Measurements from ENCODE around the gene LCAT. TPM values are rescaled to one million over a fixed set of nuclear protein-coding genes. Genes with fewer than 3 reads are reported as not detected.
A peak's percentile ranks its signal among the peaks of the same experiment; 100 is the strongest.

Gene LCAT
- total and polyA plus RNA-seq, 9 of the 15 experiments (the other 6 are each of a cell fraction or from before 2014, with no cell fraction given): 0.46 to 21.0 (median 5.0) TPM

DNA sequence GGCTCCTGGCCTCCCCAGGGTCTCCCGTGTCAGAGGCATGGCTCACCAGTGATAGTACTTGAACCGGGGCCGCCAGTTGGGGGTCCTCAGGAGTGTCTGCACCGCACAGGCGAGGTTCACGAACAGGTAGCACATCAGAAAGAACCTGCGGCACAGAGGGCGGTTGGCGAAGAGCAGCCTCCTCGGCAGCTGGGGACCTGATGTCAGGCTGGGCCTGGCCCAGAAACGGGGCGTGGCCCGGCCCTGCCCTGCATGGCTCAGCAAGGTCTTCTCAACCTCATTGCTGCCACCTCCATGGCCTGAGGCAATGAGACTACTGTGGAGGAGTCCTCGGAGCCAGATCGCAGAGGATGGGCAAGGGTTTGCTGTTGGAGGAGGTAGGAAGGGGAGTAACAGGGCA is 4.1 kb upstream of the LCAT start (continued):
- no peak for TF ChIP-seq SMARCB1 (IDR thresholded peaks at IDR 0.05; ENCODE audit: insufficient read length, low read depth)
- TF ChIP-seq, protein P1, sequence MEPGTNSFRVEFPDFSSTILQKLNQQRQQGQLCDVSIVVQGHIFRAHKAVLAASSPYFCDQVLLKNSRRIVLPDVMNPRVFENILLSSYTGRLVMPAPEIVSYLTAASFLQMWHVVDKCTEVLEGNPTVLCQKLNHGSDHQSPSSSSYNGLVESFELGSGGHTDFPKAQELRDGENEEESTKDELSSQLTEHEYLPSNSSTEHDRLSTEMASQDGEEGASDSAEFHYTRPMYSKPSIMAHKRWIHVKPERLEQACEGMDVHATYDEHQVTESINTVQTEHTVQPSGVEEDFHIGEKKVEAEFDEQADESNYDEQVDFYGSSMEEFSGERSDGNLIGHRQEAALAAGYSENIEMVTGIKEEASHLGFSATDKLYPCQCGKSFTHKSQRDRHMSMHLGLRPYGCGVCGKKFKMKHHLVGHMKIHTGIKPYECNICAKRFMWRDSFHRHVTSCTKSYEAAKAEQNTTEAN (CRISPR knock-in tag; IDR thresholded peaks at IDR 0.05): no peak
- TF ChIP-seq ZBTB17 (CRISPR knock-in tag; IDR thresholded peaks at IDR 0.05): no peak

DNA sequence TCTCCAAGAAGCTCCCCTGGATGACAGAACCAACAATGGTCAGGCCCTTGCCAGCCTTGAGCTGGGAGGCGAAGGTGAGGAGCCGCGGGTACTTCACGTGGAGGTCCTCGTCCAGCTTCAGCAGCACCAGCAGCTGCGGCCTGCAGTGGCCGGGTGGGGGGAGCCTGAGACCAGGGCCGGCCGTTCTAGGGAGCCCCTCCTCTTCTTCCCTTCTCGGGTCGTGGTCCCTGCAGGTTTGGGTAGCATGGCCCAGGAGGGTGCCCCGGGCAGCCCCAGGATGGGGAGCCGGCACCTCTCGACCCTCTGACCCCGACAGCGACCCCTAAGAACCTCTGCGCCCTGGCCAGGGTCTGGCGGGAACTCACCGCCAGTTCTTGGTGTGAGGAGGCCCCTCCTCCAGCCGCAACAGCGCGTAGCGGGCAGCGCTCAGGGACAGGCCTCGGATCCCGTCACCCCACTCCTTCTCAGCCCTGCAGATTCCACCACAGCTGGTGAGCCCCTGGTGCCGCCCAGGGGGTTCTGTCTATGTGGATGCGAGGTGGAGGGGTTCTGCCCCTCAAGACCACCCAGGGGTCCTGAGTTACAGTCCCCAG is 3.1 kb upstream of the LCAT start:
- no peak for FAIRE-seq
- intact Hi-C loops (cut with micrococcal nuclease) (no loop called here), in situ Hi-C loops (cut with MboI) (no loop called here)
- WGBS (ENCODE audit: insufficient coverage, low coverage, missing lambda C conversion rate): 95% methylated on average over 22 of the region's 28 CpGs
- Histone ChIP-seq H4K20me1 (replicated peaks; ENCODE audit: control insufficient read depth, insufficient read depth, low read length) (peaks cover 12% of the 10 kb centered on the region; the same call in 1 of the 2 replicates), H3K9ac (ENCODE audit: insufficient read depth in 1 of 2, low read depth in 2 of 2, low read length in 2 of 2) (no peak overlapping the region), H3K27me3 (ENCODE audit: control insufficient read depth in 2 of 2, insufficient read depth in 2 of 2, low read length in 2 of 2) (no peaks in the 10 kb centered on the region), H3K79me2 (ENCODE audit: control insufficient read depth, insufficient read depth, low read length) (no peaks in the 10 kb centered on the region), H3K36me3 (ENCODE audit: control insufficient read depth, insufficient read depth, low read length) (peaks cover 96% of the 10 kb centered on the region; the same call in 2 of the 3 replicates), H3K9me1 (ENCODE audit: control insufficient read depth, insufficient read depth, low read length) (no peaks in the 10 kb centered on the region), H3K9me3 (replicated peaks; ENCODE audit: control insufficient read depth, insufficient read depth, low read depth, low read length) (no peaks in the 10 kb centered on the region; the same call in 1 of the 2 replicates), H2AFZ (ENCODE audit: low read depth, low read length) (no peak overlapping the region), H3K4me3 (no peak overlapping the region), H3K4me1 (replicated peaks in 1 of 2; ENCODE audit: control insufficient read depth in 2 of 2, insufficient read depth in 2 of 2, low read length in 2 of 2) (peaks cover 7 to 58% of the 10 kb centered on the region in 2 experiments; a peak in 3 of 5 replicates), H3K4me2 (ENCODE audit: insufficient read depth, low read length) (no peak overlapping the region), H3K27ac (ENCODE audit: extremely low read depth, low read depth, low read length) (no peak overlapping the region)
- ATAC-seq: no peak
- TF ChIP-seq, protein P2, sequence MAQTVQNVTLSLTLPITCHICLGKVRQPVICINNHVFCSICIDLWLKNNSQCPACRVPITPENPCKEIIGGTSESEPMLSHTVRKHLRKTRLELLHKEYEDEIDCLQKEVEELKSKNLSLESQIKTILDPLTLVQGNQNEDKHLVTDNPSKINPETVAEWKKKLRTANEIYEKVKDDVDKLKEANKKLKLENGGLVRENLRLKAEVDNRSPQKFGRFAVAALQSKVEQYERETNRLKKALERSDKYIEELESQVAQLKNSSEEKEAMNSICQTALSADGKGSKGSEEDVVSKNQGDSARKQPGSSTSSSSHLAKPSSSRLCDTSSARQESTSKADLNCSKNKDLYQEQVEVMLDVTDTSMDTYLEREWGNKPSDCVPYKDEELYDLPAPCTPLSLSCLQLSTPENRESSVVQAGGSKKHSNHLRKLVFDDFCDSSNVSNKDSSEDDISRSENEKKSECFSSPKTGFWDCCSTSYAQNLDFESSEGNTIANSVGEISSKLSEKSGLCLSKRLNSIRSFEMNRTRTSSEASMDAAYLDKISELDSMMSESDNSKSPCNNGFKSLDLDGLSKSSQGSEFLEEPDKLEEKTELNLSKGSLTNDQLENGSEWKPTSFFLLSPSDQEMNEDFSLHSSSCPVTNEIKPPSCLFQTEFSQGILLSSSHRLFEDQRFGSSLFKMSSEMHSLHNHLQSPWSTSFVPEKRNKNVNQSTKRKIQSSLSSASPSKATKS (CRISPR knock-in tag; IDR thresholded peaks at IDR 0.05): no peak
- TF ChIP-seq RBM22 (IDR thresholded peaks at IDR 0.05; ENCODE audit: low read depth, low read length, poor library complexity, severe bottlenecking): peak; percentile 65
- peak; percentile 75 for TF ChIP-seq POLR2G (IDR thresholded peaks at IDR 0.05; ENCODE audit: low read depth, low read length)
- TF ChIP-seq ZNF12 (CRISPR knock-in tag; IDR thresholded peaks at IDR 0.05): no peak
- TF ChIP-seq FOXM1 (IDR thresholded peaks at IDR 0.05; ENCODE audit: low read depth): no peak
- TF ChIP-seq FOXM1 (CRISPR knock-in tag; IDR thresholded peaks at IDR 0.05; ENCODE audit: low read depth): no peak
- TF ChIP-seq EHMT2 (IDR thresholded peaks at IDR 0.05): no peak
- no peak for TF ChIP-seq CREB1 (IDR thresholded peaks at IDR 0.05)
- TF ChIP-seq CREB1 (CRISPR knock-in tag; IDR thresholded peaks at IDR 0.05): no peak
- TF ChIP-seq MEF2D (tag; conservative IDR thresholded peaks at IDR 0.05; ENCODE audit: low read depth): no peak
- peak; percentile 51 for TF ChIP-seq RBFOX2 (IDR thresholded peaks at IDR 0.05; ENCODE audit: low read depth, low read length)
- TF ChIP-seq BCOR (IDR thresholded peaks at IDR 0.05): no peak
- TF ChIP-seq, protein P3, sequence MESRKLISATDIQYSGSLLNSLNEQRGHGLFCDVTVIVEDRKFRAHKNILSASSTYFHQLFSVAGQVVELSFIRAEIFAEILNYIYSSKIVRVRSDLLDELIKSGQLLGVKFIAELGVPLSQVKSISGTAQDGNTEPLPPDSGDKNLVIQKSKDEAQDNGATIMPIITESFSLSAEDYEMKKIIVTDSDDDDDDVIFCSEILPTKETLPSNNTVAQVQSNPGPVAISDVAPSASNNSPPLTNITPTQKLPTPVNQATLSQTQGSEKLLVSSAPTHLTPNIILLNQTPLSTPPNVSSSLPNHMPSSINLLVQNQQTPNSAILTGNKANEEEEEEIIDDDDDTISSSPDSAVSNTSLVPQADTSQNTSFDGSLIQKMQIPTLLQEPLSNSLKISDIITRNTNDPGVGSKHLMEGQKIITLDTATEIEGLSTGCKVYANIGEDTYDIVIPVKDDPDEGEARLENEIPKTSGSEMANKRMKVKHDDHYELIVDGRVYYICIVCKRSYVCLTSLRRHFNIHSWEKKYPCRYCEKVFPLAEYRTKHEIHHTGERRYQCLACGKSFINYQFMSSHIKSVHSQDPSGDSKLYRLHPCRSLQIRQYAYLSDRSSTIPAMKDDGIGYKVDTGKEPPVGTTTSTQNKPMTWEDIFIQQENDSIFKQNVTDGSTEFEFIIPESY (CRISPR knock-in tag; IDR thresholded peaks at IDR 0.05): peak; percentile 98
- TF ChIP-seq POLR3A (IDR thresholded peaks at IDR 0.05; ENCODE audit: borderline replicate concordance, extremely low read depth, insufficient read depth, insufficient read length): no peak
- CTCF ChIA-PET (ENCODE audit: low intra/inter-chr PET ratio): no interaction called here
- POLR2A ChIA-PET: interaction anchor here (0.6 to 1.3 kb wide), 5 partner anchors 10 to 284 kb away, joined by 3 to 7 read pairs (median 3); partner anchors contain the start of gene PSMB10
- DNase-seq (ENCODE audit: extremely low read depth in 1 of 4, low spot score in 3 of 4): no peak
- no TSS peak for BruUV-seq (replicated peaks)
